SK-N-SH (cell line): Measurements from ENCODE around the gene NWD2.

Source experiments
- CTCF ChIP-seq: fragments of 200-600 bp; sonication (generic); IDR thresholded peaks from 2 replicates; pipeline ENCODE4 v1.6.1; 2017; ENCODE audit warnings: antibody characterized with exemption, mild to moderate bottlenecking, moderate library complexity
- ELF1 ChIP-seq: IDR thresholded peaks from 2 replicates; pipeline ENCODE4 v1.4.0; 2012
- EP300 ChIP-seq, 2 experiments: IDR thresholded peaks; 2 replicates each; pipeline versions ENCODE4 v1.4.0 to v1.6.1; 2012; ENCODE audit warnings: borderline replicate concordance in 1 of 2, low read depth in 1 of 2, low read length in 1 of 2
- FOXJ3 ChIP-seq: sonication (generic); formaldehyde crosslinking; IDR thresholded peaks from 2 replicates; pipeline ENCODE4 v1.5.1; 2020; ENCODE audit warnings: mild to moderate bottlenecking, missing genetic modification reagents
- RAD21 ChIP-seq: IDR thresholded peaks from 2 replicates; pipeline ENCODE4 v1.6.1; 2012; ENCODE audit warnings: mild to moderate bottlenecking, low read length
- TAF1 ChIP-seq: IDR thresholded peaks from 2 replicates; pipeline ENCODE4 v1.6.1; 2012; ENCODE audit warnings: low read depth, mild to moderate bottlenecking, low read length, moderate library complexity, borderline replicate concordance
- USF2 ChIP-seq: fragments of 150-350 bp; IDR thresholded peaks from 2 replicates; pipeline ENCODE4 v1.6.1; 2017; ENCODE audit warnings: antibody characterized with exemption, low read length, low read depth, borderline replicate concordance

GRCh38 chr4:37224854-37225253 lies 19.7 kb upstream of the NWD2 start:
- TF ChIP-seq RAD21 (no peak), CTCF (no peak), ELF1 (no peak), FOXJ3 (CRISPR knock-in tag) (no peak), EP300 (IDR thresholded peaks at IDR 0.05; ENCODE audit: borderline replicate concordance in 1 of 2, low read depth in 1 of 2, low read length in 1 of 2) (no peak), USF2 (no peak), TAF1 (no peak)
